HG03469 (cell line): ENCODE data around the gene PSME1.

Experiments
- ATAC-seq: cut with Tn5 transposase; IDR thresholded peaks from one replicate; pipeline ENCODE4 v1.9.1; 2021; ENCODE audit warnings: mild to moderate bottlenecking, moderate library complexity, moderate number of reproducible peaks; ENCODE audit not compliant: unreplicated experiment

Gene PSME1

DNA sequence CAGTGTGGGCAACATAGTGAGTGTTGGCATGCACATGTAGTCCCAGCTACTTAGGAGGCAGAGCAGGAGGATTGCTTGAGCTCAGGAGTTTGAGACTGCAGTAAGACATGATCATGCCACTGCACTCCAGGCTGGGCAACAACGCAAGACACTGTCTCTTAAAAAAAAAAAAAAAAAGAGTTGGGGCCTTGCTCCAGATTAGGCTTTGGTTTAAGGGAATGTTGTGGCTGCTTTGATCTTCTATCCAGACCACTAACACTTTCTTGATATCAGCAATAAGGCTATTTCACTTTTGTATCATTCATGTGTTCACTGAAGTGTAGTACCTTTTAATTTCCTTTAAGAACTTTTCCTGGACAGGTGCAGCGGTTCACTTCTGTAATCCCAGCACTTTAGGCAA lies 8.3 kb upstream of the PSME1 start:
- no peak for ATAC-seq

DNA sequence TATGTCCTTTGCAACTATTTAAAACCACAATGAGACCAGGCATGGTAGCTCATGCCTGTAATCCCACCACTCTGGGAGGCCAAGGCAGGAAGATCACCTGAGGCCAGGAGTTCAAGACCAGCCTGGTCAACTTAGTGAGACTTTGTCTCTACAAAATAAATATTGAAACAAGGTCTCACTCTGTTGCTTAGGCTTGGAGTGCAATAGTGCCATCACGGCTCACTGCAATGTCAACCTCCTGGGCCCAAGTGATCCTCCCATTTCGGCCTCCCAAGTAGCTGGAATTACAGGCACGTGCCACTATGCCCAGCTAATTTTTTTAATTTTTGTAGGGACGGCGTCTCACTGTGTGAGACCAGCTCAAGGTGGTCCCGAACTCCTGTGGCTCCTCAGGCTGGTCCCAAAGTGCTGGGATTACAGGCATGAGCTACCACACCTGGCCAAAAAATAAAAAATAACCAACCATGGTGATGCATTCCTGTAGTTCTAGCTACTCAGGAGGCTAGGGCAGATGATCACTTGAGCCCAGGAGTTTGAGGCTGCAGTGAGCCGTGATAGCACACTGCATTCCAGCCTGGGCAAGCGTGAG lies 6.5 kb upstream of the PSME1 start:
- no peak for ATAC-seq

DNA sequence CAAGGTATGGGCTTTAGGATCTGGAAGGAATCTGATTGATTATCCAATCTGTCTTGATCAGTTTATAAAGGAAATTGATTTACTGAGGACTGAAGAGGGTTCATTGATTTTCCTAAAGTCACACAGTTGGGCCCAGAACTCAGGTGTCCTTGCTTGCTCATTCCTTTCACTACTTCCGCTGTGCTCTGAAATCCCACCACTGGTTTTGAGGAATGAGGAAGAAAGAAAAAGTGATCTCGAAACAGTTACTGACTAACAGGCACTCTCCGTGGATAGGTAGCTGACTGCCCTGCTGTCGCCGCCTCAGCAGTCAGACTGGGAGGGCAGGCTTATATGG lies 5.6 kb upstream of the PSME1 start, which contains the start of gene FITM1:
FITM1 (plus strand) TSS at position 280 of the 337 bp plus-strand sequence. CDS start 905 bp downstream, outside the sequence.
- ATAC-seq: no peak

DNA sequence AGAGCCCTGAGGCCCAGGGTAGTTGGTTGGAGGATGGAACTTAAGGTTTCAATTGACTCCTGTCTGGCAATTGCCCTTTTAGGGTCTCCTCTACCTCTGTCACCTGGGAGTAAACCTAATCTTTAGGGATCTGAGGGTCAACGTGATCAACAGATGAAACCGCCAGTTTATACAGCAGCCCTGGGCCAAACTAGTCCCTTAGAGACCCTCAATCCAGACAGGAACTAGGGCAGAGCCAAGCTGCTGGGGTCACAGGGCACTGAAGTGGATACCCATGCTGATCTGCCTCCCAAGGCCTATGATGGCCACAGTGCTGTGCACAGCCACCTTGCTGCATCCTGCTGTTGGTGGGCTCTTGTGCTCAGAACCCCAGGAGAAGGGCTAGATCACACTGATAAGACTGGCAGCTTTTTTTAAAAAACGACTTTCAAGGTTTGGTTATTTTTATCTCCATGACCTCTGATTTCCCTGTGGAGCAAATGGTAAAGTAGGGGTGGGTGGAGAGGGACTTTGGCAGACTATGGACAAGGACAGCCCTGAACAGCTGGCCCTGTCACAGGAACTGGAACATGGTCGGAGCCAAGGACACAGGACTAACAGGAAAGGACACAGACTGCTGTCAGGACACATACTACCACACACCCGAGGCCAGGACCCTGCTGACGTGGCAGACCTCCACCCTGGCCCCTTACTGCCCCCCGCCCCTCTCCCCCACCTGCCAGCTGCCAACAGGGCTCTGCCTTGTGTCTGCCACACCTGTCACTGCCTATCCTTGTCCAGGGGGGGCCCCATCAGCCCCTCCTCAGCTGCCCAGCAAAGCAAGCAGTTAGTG lies 5.1 kb upstream of the PSME1 start:
- no peak for ATAC-seq

DNA sequence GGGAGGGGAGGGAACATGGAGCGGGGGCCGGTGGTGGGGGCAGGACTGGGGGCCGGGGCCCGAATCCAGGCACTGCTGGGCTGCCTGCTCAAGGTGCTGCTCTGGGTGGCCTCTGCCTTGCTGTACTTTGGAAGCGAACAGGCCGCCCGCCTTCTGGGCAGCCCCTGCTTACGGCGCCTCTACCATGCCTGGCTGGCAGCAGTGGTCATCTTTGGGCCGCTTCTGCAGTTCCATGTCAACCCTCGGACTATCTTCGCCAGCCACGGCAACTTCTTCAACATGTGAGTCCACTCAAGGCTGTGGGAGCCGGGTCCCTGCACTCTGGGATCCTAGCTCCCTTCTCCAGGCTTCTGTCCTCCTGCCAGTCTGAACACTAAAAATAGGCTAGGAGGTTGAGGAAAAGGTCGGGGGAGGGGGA lies 4.4 kb upstream of the PSME1 start:
- ATAC-seq: no peak

DNA sequence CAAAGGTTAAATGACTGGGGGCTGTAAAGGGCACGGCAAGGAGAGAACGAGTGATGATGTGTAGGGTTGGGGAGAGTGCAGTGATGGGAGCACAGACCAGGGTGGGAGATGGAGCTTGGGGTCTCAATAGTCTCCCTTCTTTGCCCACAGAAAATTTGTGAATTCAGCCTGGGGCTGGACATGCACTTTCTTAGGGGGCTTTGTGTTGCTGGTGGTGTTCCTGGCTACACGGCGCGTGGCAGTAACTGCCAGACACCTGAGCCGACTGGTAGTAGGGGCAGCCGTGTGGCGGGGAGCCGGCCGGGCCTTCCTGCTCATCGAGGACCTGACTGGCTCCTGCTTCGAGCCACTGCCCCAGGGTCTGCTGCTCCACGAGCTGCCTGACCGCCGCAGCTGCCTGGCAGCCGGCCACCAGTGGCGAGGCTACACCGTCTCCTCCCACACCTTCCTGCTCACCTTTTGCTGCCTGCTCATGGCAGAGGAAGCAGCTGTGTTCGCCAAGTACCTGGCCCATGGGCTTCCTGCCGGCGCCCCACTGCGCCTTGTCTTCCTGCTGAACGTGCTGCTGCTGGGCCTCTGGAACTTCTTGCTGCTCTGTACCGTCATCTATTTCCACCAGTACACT lies 3.8 kb upstream of the PSME1 start:
- ATAC-seq: no peak

DNA sequence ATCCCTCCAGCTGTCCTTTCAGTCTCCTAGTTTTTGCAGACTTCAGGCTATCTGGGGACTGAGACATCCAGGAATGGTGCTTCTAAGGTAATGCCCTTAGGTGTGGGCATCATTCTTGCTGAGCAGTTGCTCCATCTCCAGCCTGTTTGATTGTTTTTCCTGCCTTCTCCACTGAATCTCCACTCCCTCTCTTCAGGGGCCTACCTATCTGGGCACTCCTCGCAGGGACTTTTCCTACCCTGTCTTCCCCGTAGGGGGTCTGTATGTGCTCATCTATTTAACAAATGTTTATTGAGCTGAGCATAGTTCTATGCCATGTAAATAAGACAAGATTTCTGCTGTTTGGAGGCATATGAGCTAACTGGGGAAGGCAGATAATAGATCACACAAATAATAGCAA lies 3.0 kb upstream of the PSME1 start:
- no peak for ATAC-seq

DNA sequence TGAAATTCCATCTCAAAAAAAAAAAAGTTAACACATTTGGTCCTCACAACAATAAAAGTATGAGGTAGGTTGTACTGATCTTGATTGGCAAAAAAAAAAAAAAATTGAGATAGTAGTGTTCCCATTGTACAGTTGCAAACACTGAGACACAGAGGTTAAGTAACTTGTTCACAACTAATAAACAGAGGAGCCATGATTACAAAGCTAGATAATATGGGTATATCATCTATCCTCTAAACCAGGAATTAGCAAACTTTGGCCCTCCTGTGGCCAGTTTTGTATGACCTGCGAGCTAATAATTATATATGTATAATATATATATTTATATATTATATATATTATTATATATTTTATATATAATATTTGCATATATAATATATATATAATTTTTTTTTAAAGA lies 2.3 kb upstream of the PSME1 start:
- no peak for ATAC-seq

DNA sequence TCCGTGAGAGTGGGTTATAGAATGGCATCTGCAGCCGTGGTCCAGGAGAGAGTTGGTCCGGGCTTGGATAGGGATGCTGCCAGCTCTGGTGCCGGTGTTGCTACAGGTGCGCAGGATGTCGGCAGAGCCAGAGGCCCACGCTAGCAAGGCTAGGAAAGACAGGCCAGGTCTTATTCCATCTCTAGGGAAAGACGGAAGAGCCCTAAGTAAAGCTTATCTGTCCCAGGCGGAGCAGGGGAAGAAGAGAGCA lies 485 bp upstream of the PSME1 start:
- no peak for ATAC-seq

DNA sequence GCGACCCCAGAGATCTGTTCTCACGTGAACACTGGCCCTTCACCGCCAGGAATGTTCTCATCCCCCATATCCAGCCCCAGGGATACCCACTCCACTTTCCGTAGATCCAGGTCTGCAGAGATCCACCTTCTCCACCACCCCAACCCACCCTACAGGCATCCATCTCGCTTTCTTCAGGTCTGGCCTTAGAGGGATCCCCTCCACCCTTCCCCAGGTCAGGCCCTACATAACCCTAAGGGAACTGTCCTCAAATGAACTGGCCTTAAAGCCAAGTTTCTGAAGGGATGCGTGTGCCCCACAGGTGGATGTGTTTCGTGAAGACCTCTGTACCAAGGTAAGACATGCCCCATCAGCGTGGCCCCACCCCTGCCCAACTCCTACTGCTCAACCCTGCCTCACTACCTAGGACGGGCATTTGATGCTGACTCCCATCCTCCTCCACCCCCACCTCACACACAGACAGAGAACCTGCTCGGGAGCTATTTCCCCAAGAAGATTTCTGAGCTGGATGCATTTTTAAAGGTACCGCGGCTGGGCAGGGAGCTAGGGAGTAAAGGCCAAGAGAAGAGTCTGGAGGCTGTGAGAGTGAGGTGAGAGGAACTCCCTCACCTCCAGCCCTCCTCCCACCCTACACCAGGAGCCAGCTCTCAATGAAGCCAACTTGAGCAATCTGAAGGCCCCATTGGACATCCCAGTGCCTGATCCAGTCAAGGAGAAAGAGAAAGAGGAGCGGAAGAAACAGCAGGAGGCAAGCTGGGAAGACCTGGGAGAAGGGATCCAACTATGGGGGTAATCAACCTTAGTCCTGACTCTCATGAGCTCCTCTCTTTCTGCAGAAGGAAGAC lies 912 bp downstream of the PSME1 start:
- ATAC-seq: no peak

DNA sequence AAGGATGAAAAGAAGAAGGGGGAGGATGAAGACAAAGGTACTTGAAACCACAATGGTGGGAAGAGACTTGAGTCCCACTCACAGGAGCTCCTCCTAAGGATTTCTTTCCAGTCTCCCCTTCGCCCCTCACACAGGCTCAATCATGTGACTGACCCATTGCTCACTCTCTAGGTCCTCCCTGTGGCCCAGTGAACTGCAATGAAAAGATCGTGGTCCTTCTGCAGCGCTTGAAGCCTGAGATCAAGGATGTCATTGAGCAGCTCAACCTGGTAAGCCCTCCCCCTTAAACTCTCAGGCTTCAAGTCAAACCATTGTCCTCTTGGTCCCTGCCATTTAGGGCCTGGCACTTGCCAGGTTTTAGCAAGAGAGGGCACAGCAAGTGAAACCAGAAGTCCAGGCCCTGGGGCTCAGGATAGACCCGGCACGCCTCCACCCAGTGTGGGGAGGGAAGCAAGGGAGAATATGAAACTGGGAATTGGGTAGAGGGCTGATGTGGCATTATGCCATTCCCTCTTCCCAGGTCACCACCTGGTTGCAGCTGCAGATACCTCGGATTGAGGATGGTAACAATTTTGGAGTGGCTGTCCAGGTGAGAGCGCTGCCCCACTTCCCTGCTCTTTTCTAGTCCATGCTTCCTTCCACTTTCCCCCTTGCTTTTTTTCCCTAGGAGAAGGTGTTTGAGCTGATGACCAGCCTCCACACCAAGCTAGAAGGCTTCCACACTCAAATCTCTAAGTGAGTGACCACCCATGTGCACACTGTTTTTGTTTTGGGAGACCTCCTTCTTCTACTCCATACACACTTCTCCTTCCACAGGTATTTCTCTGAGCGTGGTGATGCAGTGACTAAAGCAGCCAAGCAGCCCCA lies 1.8 kb downstream of the PSME1 start:
- ATAC-seq: no peak

DNA sequence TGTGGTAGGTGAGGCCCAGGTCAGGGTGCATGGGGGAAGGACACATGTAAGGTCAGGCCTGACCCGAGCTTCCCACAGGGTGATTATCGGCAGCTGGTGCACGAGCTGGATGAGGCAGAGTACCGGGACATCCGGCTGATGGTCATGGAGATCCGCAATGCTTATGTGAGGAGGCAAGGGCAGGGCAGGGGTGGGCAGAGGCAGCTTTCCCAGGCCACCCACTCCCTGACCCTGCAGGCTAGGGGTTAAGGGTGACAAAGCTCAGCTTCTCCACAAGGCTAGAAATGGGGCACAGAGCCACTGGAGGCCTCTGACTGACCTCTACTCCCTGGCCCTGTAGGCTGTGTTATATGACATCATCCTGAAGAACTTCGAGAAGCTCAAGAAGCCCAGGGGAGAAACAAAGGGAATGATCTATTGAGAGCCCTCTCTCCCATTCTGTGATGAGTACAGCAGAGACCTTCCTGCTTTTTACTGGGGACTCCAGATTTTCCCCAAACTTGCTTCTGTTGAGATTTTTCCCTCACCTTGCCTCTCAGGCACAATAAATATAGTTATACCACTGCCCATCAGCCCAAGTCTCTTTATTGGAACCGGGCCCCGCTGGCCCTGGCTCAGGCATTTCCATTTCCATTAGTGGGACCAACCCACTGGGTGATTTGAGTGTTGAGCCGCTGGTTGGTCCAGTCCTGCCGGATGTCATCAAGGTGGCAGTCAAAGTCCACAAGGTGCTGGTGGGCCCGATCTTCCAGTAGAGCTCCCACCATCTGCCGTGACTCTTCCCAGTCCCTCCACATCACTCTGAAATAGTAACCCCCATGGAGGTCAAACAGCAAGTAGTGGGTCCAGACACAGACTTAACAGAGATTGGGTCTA lies 2.6 kb downstream of the PSME1 start:
- ATAC-seq: no peak

DNA sequence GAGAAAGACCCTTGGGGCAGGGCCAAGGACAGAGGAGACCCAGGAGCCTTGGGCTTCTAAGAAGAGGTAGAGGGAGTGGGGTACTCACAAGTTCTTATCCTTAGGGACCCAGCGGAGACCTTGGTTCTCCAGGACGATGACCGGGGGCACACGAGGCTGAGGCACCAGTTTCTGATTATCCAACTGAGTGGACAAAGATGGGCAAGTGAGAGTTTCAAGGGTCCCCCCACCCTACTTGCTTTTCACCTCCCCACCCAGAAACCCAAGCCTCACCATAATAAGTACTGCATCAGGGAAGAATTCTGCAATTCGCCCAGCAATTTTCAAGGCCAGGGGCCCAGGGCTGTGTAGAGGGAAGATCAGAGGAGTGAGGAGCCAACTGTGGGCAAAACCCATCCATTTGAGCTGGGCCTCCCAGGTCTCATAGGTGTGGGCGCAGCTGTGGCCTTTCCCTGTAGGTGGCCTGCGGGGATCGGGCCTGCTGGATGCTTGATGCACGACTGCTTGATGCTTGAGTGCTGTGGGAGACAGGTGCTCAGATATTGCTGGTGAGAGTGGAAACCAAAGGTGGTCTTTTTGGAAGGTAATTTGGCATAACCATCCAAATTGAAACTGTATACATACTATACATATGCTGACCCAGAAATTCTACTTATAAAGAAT lies 3.4 kb downstream of the PSME1 start:
- no peak for ATAC-seq

DNA sequence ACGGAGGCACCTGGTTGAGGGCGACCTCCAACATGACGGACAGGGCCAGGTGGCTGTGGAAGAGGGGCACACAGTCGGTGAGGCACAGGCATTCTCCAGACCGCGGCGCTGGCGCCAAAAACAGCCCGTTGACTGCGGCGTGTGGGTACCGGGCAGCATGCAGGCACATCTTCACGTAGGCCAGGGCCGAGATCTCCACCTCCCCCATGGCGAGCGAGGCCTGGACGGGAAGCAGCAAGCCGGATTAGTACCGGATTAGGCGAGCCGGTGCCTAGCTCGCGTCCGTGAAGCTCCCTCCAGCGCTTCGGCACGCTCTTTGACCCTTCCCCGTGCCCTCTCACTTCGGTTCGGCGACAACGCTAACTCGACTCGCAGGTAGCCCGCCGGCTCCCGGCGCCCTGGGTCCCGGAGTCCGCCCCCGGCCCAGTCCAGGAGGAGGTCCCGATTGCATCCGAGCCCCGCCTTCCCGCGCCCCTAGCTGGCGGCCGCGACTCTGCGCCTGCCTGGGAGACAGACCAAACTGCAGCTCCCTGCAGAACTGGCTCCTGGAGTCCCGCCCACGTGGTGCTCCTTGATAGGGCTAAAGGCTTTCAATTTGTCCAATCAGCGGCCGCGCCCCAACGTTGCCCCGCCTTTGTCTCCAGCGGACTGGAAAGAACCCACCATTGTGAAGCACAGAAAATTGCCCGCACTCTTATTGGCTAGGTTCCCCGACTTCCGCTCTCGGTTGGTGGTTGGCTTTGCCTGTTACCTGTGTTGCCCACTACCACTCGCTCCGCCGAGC lies 5.3 kb downstream of the PSME1 start, which contains the start of gene EMC9:
EMC9 (minus strand) TSS at position 495 of the 784 bp plus-strand sequence; CDS start at position 208, 287 bp downstream.
- ATAC-seq: peak; percentile 71

DNA sequence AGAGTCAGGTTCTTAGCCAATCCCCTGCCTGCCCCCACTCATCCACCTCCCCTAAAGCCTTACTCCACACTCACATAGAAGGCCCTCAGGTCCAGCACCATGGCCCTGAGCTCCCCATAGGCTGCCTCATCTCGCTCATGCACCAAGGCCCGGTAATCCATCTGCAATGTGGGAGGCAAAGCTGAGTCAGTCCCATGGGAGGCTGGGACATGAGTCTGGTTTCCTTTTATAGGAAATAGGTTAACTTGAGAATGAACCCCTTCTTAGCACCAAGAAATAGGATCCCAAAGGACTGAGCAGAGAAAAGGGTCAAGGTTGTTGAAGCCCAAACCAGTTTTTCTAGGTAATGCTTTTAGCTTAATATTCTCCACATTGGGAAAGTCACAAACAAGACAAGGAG lies 7.5 kb downstream of the PSME1 start:
- ATAC-seq: no peak

DNA sequence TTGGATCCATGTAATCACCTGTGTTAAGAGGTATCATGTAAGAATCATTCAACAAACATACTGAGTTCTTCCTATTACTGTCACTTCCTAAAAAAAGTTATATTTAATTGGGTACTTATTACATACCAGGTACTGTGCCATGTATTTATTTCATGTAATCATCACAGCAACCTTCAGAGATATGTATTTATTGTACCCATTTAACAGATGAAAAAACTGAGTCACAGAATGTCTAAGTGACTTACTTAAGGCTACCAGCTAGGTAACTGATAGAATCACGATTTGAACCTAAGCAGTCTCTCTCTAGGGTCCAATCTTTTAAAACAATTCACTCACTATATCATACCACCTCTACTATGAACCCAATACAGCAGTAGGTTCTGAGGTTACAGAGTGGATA lies 8.5 kb downstream of the PSME1 start:
- ATAC-seq: no peak

DNA sequence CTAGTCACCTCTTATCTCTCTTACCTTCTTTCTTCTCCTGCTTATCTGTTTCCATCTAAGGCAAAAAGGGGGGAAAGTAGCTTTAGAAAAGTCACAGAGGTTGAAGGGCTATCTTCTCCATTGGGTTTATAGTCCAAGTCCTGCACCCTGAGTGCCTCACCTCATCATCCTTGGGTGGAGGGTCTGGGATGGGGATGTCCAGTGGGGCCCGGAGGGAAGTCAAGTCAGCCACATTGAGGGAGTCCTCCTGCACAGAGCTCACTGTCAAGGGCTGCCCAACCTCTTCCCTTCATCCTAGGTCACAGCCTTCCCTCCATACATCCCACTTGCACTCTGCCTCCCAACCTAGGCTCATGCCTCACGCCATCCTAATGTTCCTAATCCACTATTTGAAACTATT lies 9.2 kb downstream of the PSME1 start:
- ATAC-seq: no peak
